NCI-H510A treated with DMSO at 0.1 percent for 48 hours (cell line): ENCODE measurements around the gene SHOX.

ENCODE experiments used
- DNase-seq: peaks from one replicate; lab custom pipeline; 2025; lab: John Stamatoyannopoulos, UW

The SHOX gene

GRCh38 chrX:666762-667720, 36.5 kb downstream of the SHOX start:
- DNase-seq: no peak

- DNase-seq: no peak
These were observed 40.1 kb downstream of the SHOX start for GRCh38 chrX:670645-671044.

- no peak for DNase-seq
These were observed 42.3 kb downstream of the SHOX start for GRCh38 chrX:672931-673330.

- DNase-seq: no peak
These were observed 44.8 kb downstream of the SHOX start for GRCh38 chrX:675279-675954.

GRCh38 chrX:675955-676295, 45.3 kb downstream of the SHOX start:
- no peak for DNase-seq

GRCh38 chrX:677376-677775, 46.8 kb downstream of the SHOX start:
- no peak for DNase-seq

GRCh38 chrX:679291-679979, 48.8 kb downstream of the SHOX start:
- no peak for DNase-seq

- no peak for DNase-seq
These were observed 49.5 kb downstream of the SHOX start for GRCh38 chrX:680062-680461.

GRCh38 chrX:681989-682388, 51.4 kb downstream of the SHOX start:
- DNase-seq: no peak

- DNase-seq: no peak
These were observed 52.3 kb downstream of the SHOX start for GRCh38 chrX:682892-683291.

- DNase-seq: no peak
These were observed 53.0 kb downstream of the SHOX start for GRCh38 chrX:683576-683975.

GRCh38 chrX:685120-686032, 54.8 kb downstream of the SHOX start:
- no peak for DNase-seq

- no peak for DNase-seq
These were observed 59.4 kb downstream of the SHOX start for GRCh38 chrX:689983-690382.

- DNase-seq: no peak
These were observed 64.2 kb downstream of the SHOX start for GRCh38 chrX:694800-695199.

- no peak for DNase-seq
These were observed 67.6 kb downstream of the SHOX start for GRCh38 chrX:698206-698605.

GRCh38 chrX:700936-701335, 70.3 kb downstream of the SHOX start:
- DNase-seq: no peak

GRCh38 chrX:701673-702072, 71.1 kb downstream of the SHOX start:
- DNase-seq: no peak

GRCh38 chrX:703466-703865, 72.9 kb downstream of the SHOX start:
- no peak for DNase-seq

GRCh38 chrX:703866-704265, 73.3 kb downstream of the SHOX start:
- no peak for DNase-seq
